Stimulated activated CD8-positive, alpha-beta memory T cell treated with anti-CD3 and anti-CD28 coated beads, Interleukin-4, amount 100 ng/mL, for 1 hour (primary cell): ENCODE results near the gene LZTS2.

Source experiments
- DNase-seq, 2 donors: peaks; one replicate each; pipeline ENCODE4 v3.0.0-alpha.2; 2020; ENCODE audit warnings: low read depth in 2 of 2, low spot score in 1 of 2

The LZTS2 gene

GRCh38 chr10:101047961-101048892, 48.6 kb downstream of the LZTS2 start:
- no peak for DNase-seq

GRCh38 chr10:101050208-101051069, 50.8 kb downstream of the LZTS2 start:
- peak in 1 of 2 donors; percentile 51 for DNase-seq

DNA sequence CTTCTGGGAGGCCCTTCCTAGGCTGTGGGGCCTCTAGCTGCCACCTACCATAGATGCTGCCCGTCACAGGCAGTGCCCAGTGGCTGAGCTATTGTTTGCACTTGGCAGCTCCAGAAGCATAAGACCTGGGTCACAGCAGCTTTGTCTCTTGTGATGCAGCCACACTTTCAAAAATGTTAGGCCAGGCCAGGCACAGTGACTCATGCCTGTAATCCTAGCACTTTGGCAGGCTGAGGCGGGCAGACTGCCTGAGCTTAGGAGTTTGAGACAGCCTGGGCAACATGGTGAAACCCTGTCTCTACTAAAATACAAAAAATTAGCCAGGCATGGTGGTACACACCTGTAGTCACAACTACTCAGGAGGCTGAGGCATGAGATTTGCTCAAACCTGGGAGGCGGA, 52.7 kb downstream of the LZTS2 start:
- DNase-seq = no peak

DNA sequence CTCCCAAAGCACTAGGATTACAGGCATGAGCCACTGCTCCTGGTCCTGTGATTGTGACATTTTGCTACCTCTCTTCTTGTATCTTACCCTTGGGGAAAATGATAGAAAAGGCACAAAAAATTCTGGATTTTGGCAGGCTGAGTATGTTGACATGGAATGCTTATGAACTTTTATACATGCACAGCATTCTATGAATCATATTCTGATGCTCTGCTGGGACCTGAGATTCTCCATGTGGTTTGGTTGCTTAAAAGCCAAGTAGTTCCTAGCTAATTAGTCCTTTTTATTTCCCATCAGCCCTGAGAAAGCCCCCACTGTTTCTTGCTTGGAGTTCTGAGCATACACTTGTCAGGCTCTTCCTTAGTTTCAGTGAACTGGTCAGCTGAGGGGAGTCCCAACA, 53.9 kb downstream of the LZTS2 start:
- no peak for DNase-seq

DNA sequence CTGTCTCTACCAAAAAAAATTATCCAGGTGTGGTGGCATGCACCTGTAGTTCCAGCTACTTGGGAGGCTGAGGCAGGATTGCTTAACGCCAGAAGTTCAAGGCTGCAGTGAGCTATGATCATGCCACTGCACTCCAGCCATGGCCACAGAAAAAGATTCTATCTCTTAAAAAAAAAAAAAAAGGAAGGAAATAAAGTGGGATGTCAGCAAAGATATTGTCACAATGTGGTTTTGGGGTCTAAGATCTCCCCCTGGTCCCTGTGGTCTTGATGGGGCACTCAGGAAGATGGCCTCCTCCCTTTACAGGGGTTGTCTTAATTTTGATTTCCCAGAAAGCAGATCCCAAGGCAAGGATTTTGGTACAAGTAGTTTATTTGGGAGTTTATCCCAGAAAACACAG, 54.7 kb downstream of the LZTS2 start:
- no peak for DNase-seq

DNA sequence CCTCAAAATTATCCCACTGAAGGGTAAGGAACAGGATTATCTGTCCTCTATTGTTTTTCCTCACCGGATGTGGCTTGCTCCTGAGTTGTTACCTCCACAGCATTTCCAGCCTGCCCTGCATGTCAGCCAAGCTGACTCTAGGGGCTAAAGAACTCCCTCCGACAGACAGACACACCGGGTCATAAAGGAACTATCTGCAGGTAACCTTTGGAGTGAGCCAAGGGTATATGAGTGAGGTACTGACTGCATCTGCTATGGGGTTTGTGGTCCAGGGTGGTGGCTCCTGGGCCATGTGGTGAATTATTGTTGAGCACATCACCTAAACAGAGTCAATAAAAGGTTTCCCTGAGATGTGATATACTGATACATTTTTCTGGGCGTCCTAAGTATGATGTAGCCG, 55.3 kb downstream of the LZTS2 start:
- no peak for DNase-seq

- DNase-seq = no peak
Observed at GRCh38 chr10:101055411-101055810, 55.8 kb downstream of the LZTS2 start.

DNA sequence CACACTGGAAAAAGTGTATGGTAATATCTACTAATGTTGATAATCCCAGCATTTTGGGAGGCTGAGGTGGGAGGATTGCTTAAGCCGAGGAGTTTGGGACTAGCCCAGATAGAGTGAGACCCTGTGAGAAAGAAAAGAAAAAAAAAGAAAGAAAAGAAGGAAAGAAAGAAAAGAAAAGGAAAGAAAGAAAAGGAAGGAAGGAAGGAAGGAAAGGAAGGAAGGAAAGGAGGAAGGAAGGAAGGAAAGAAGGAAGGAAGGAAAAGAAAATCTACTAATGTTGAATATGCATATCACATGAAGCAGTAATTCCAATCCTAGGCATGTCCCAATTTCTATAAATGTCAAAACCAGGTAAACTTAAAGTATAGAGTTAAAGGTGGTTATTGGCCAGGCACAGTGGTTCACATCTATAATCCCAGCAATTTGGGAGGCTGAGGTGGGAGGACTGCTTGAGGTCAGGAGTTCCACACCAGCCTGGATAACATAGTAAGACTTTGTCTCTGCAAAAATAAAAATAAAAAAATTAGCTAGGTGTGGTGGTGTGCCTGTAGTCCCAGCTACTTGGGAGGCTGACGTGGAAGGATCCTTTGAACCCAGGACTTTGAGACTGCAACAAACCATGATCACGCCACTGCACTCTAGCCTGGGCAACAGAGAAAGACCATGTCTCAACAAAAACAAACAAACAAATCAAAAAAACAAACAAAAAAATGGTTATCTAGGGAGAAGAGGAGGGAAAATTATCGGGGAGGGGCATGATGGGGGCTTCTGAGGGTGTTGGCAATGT, 57.0 kb downstream of the LZTS2 start:
- DNase-seq = no peak
